Liver (tissue), 9 donors: ENCODE measurements around the gene VWF. TPM values are rescaled to one million over a fixed set of nuclear protein-coding genes. Genes with fewer than 3 reads are reported as not detected.

Source experiments
- DNase-seq: peaks from one replicate; pipeline ENCODE4 v3.0.0-alpha.2; 2017; ENCODE audit warnings: low spot score
- H3K27ac ChIP-seq, 2 donors: one replicate each; pipeline ENCODE4 v1.7.0; 2013; ENCODE audit warnings: inconsistent platforms in 2 of 2, low read length in 2 of 2, control low read depth in 1 of 2, low read depth in 1 of 2, mild to moderate bottlenecking in 1 of 2
- H3K27me3 ChIP-seq, 4 donors: one replicate each; pipeline versions ENCODE4 v1.6.1 to v1.7.0; 2013; ENCODE audit warnings: low read length in 3 of 4, inconsistent platforms in 1 of 4, mild to moderate bottlenecking in 1 of 4, moderate library complexity in 1 of 4; ENCODE audit not compliant: control insufficient read depth in 4 of 4, insufficient read depth in 4 of 4
- H3K36me3 ChIP-seq, 4 donors: one replicate each; pipeline versions ENCODE4 v1.6.1 to v1.7.0; 2013; ENCODE audit warnings: low read length in 3 of 4, mild to moderate bottlenecking in 3 of 4, low read depth in 1 of 4, moderate library complexity in 1 of 4; ENCODE audit not compliant: control insufficient read depth in 4 of 4, insufficient read depth in 3 of 4
- H3K4me1 ChIP-seq, 4 donors: one replicate each; pipeline versions ENCODE4 v1.6.1 to v1.7.0; 2013; ENCODE audit warnings: low read length in 3 of 4, mild to moderate bottlenecking in 3 of 4, moderate library complexity in 1 of 4; ENCODE audit not compliant: control insufficient read depth in 4 of 4, insufficient read depth in 4 of 4
- H3K4me3 ChIP-seq, 3 donors: one replicate each; pipeline versions ENCODE4 v1.6.1 to v1.7.0; 2013; ENCODE audit warnings: low read length in 3 of 3, control low read depth in 1 of 3, low read depth in 1 of 3, mild to moderate bottlenecking in 1 of 3
- H3K9ac ChIP-seq, 2 donors: one replicate each; pipeline ENCODE4 v1.7.0; 2013; ENCODE audit warnings: low read length in 2 of 2, mild to moderate bottlenecking in 2 of 2, moderate library complexity in 2 of 2, control low read depth in 1 of 2, low read depth in 1 of 2
- H3K9me3 ChIP-seq, 4 donors: one replicate each; pipeline versions ENCODE4 v1.6.1 to v1.7.0; 2013; ENCODE audit warnings: low read length in 3 of 4; ENCODE audit not compliant: control insufficient read depth in 4 of 4
- ATF3 ChIP-seq: IDR thresholded peaks from 2 replicates; pipeline ENCODE4 v1.6.1; 2016; ENCODE audit warnings: antibody characterized with exemption
- CTCF ChIP-seq: fragments of 150-350 bp; IDR thresholded peaks from 2 replicates; pipeline ENCODE4 v1.5.1; 2017; ENCODE audit warnings: improper control_type of control experiment, low read depth, low read length; ENCODE audit not compliant: missing input control
- EGR1 ChIP-seq, 2 donors: IDR thresholded peaks; 2 replicates each; pipeline ENCODE4 v1.6.1; 2016 to 2018; ENCODE audit warnings: antibody characterized with exemption in 2 of 2, low read depth in 2 of 2
- FOXA1 ChIP-seq: IDR thresholded peaks from 2 replicates; pipeline ENCODE4 v1.6.1; 2016; ENCODE audit warnings: antibody characterized with exemption
- FOXA2 ChIP-seq: IDR thresholded peaks from 2 replicates; pipeline ENCODE4 v1.6.1; 2016; ENCODE audit warnings: antibody characterized with exemption
- GABPA ChIP-seq, 2 donors: IDR thresholded peaks in 1 of 2; conservative IDR thresholded peaks in 1 of 2; 2 replicates each; pipeline ENCODE4 v1.6.1; 2016; ENCODE audit warnings: antibody characterized with exemption in 2 of 2, mild to moderate bottlenecking in 1 of 2, moderate library complexity in 1 of 2
- HNF4A ChIP-seq, 2 donors: conservative IDR thresholded peaks; 2 replicates each; pipeline ENCODE4 v1.6.1; 2016; ENCODE audit warnings: antibody characterized with exemption in 2 of 2, mild to moderate bottlenecking in 2 of 2
- HNF4G ChIP-seq: IDR thresholded peaks from 2 replicates; pipeline ENCODE4 v1.6.1; 2016; ENCODE audit warnings: antibody characterized with exemption
- JUND ChIP-seq, 2 donors: IDR thresholded peaks; 2 replicates each; pipeline ENCODE4 v1.6.1; 2016; ENCODE audit warnings: antibody characterized with exemption in 2 of 2
- MAX ChIP-seq: IDR thresholded peaks from 2 replicates; pipeline ENCODE4 v1.6.1; 2016; ENCODE audit warnings: antibody characterized with exemption
- NR2F2 ChIP-seq: IDR thresholded peaks from 2 replicates; pipeline ENCODE4 v1.6.1; 2016; ENCODE audit warnings: antibody characterized with exemption
- RAD21 ChIP-seq, 2 donors: IDR thresholded peaks; 2 replicates each; pipeline ENCODE4 v1.6.1; 2016; ENCODE audit warnings: antibody characterized with exemption in 2 of 2, mild to moderate bottlenecking in 2 of 2
- REST ChIP-seq: IDR thresholded peaks from 2 replicates; pipeline ENCODE4 v1.6.1; 2016; ENCODE audit warnings: antibody characterized with exemption, mild to moderate bottlenecking
- RXRA ChIP-seq, 2 donors: IDR thresholded peaks; 2 replicates each; pipeline ENCODE4 v1.6.1; 2017 to 2018; ENCODE audit warnings: antibody characterized with exemption in 2 of 2, mild to moderate bottlenecking in 1 of 2
- SP1 ChIP-seq: IDR thresholded peaks from 2 replicates; pipeline ENCODE4 v1.6.1; 2018; ENCODE audit warnings: antibody characterized with exemption, mild to moderate bottlenecking
- TAF1 ChIP-seq: conservative IDR thresholded peaks from 2 replicates; pipeline ENCODE4 v1.6.1; 2016; ENCODE audit warnings: antibody characterized with exemption, mild to moderate bottlenecking
- YY1 ChIP-seq: IDR thresholded peaks from 2 replicates; pipeline ENCODE4 v1.6.1; 2016; ENCODE audit warnings: antibody characterized with exemption, mild to moderate bottlenecking
- ZBTB33 ChIP-seq: IDR thresholded peaks from 2 replicates; pipeline ENCODE4 v1.6.1; 2016; ENCODE audit warnings: antibody characterized with exemption
- WGBS: extraction: QIAGEN DNeasy Blood & Tissue Kit; methylation state at CpG from one replicate; pipeline ENCODE4 v1.1.7; 2013; 5-methylcytosine and 5-hydroxymethylcytosine counted together
- polyA plus RNA-seq, 2 donors: library from polyadenylated mRNA; stranded (reverse) in 1 of 2; unstranded in 1 of 2; fragments of 200-250 nt in 1 of 2; fragments of >200 nt in 1 of 2; fragmentation: Nextera tagmentation in 1 of 2; extraction: Ambion mirVana in 1 of 2; gene quantifications; one replicate each; pipeline versions ENCODE4 v1.2.1 to v1.2.3, GENCODE V29; 2013 to 2015
- total RNA-seq, 2 donors: library from RNA; depleted of rRNA; stranded (reverse); fragments of >200 nt; gene quantifications; one replicate each; pipeline ENCODE4 v1.2.3, GENCODE V29; 2014
- donor health status: healthy.
- donor health status: healthy.
- donor health status: healthy.
- donor health status: healthy.
- donor health status: healthy.

VWF gene
- total and polyA plus RNA-seq, 4 donors = 2.1 to 10.8 (median 4.0) TPM

GRCh38 chr12:5927732-5928516, 196.5 kb downstream of the VWF start:
- TF ChIP-seq GABPA (IDR thresholded peaks at IDR 0.05 in 1 of 2, conservative IDR thresholded peaks at IDR 0.05 in 1 of 2) (no peak), YY1 (no peak), NR2F2 (no peak), RAD21 (IDR thresholded peaks at IDR 0.05) (no peak), FOXA2 (no peak), MAX (no peak)
- no peak for DNase-seq
- Histone ChIP-seq H3K4me3 (no peak overlapping the region), H3K9me3 (no peaks in the 10 kb centered on the region), H3K4me1 (no peaks in the 10 kb centered on the region), H3K36me3 (no peaks in the 10 kb centered on the region), H3K27me3 (no peaks in the 10 kb centered on the region), H3K27ac (no peak overlapping the region), H3K9ac (no peak overlapping the region)
- WGBS = 72% methylated on average over 4 of the region's 4 CpGs

GRCh38 chr12:5925646-5926045, 198.8 kb downstream of the VWF start:
- no peak for DNase-seq
- 84% methylated on average over 9 of the region's 9 CpGs for WGBS
- Histone ChIP-seq H3K9ac (no peak overlapping the region), H3K9me3 (no peaks in the 10 kb centered on the region), H3K27ac (no peak overlapping the region), H3K36me3 (no peaks in the 10 kb centered on the region), H3K4me3 (no peak overlapping the region), H3K27me3 (no peaks in the 10 kb centered on the region), H3K4me1 (no peaks in the 10 kb centered on the region)
- TF ChIP-seq MAX (no peak), HNF4G (no peak), CTCF (no peak), FOXA1 (no peak), RAD21 (IDR thresholded peaks at IDR 0.05) (no peak), ZBTB33 (no peak), RXRA (IDR thresholded peaks at IDR 0.05) (no peak), TAF1 (no peak), ATF3 (no peak), HNF4A (conservative IDR thresholded peaks at IDR 0.05) (no peak), FOXA2 (no peak), SP1 (no peak), NR2F2 (no peak), GABPA (IDR thresholded peaks at IDR 0.05 in 1 of 2, conservative IDR thresholded peaks at IDR 0.05 in 1 of 2) (no peak), JUND (IDR thresholded peaks at IDR 0.05) (no peak), EGR1 (IDR thresholded peaks at IDR 0.05; ENCODE audit: low read depth in 2 of 2) (no peak), REST (no peak)
